Neuronal stem cell (in vitro differentiated cells): ENCODE results near the gene CDC27.

Experiments used
- DNase-seq: peaks from one replicate; pipeline ENCODE4 v3.0.0-alpha.2; 2013; ENCODE audit warnings: low spot score
- H2AFZ ChIP-seq: one replicate; pipeline ENCODE4 v1.6.1; 2013; ENCODE audit warnings: mild to moderate bottlenecking, low read length, inconsistent platforms
- H2AK5ac ChIP-seq: 2 replicates; pipeline ENCODE4 v1.6.1; 2013; ENCODE audit warnings: low read depth, mild to moderate bottlenecking, inconsistent platforms, low read length, moderate library complexity, mixed read lengths
- H2BK120ac ChIP-seq: 2 replicates; pipeline ENCODE4 v1.6.1; 2013; ENCODE audit warnings: low read depth, mild to moderate bottlenecking, inconsistent platforms, low read length, moderate library complexity, mixed read lengths
- H2BK12ac ChIP-seq: one replicate; pipeline ENCODE4 v1.6.1; 2013; ENCODE audit warnings: low read length, inconsistent platforms
- H2BK15ac ChIP-seq: 2 replicates; pipeline ENCODE4 v1.6.1; 2013; ENCODE audit warnings: mild to moderate bottlenecking, low read length, inconsistent platforms, mixed read lengths
- H2BK5ac ChIP-seq: one replicate; pipeline ENCODE4 v1.6.1; 2013; ENCODE audit warnings: inconsistent platforms, mild to moderate bottlenecking, low read length, moderate library complexity
- H3K14ac ChIP-seq: one replicate; pipeline ENCODE4 v1.6.1; 2013; ENCODE audit warnings: low read length, inconsistent platforms
- H3K18ac ChIP-seq: 2 replicates; pipeline ENCODE4 v1.6.1; 2013; ENCODE audit warnings: low read length, inconsistent platforms
- H3K23ac ChIP-seq: 2 replicates; pipeline ENCODE4 v1.6.1; 2013; ENCODE audit warnings: low read depth, mild to moderate bottlenecking, mixed read lengths, low read length, inconsistent platforms; ENCODE audit not compliant: poor library complexity
- H3K27ac ChIP-seq: replicated peaks from 3 replicates; pipeline ENCODE4 v1.5.1; 2013; ENCODE audit warnings: low read length, inconsistent platforms
- H3K27me3 ChIP-seq, 3 experiments: 2 replicates each; pipeline ENCODE4 v1.6.1; 2013; ENCODE audit warnings: low read length in 3 of 3, mild to moderate bottlenecking in 2 of 3, inconsistent platforms in 1 of 3, low read depth in 1 of 3, mixed read lengths in 1 of 3, moderate library complexity in 1 of 3; ENCODE audit not compliant: control insufficient read depth in 3 of 3, insufficient read depth in 3 of 3
- H3K36me3 ChIP-seq, 2 donors: replicated peaks in 1 of 2; 2 replicates each; pipeline ENCODE4 v1.6.1; 2013; ENCODE audit warnings: low read length in 2 of 2; ENCODE audit not compliant: control insufficient read depth in 2 of 2, insufficient read depth in 2 of 2
- H3K4ac ChIP-seq: 2 replicates; pipeline ENCODE4 v1.6.1; 2013; ENCODE audit warnings: inconsistent platforms, mild to moderate bottlenecking, low read length, moderate library complexity
- H3K4me1 ChIP-seq, 2 donors: 1 replicate in 1 of 2; 2 replicates in 1 of 2; pipeline ENCODE4 v1.6.1; 2013; ENCODE audit warnings: low read length in 2 of 2, low read depth in 1 of 2; ENCODE audit not compliant: control insufficient read depth in 2 of 2, insufficient read depth in 1 of 2
- H3K4me2 ChIP-seq: one replicate; pipeline ENCODE4 v1.6.1; 2013; ENCODE audit warnings: mild to moderate bottlenecking, low read length, inconsistent platforms; ENCODE audit not compliant: insufficient read depth, poor library complexity, severe bottlenecking
- H3K4me3 ChIP-seq, 2 donors: 2 replicates each; pipeline ENCODE4 v1.5.1; 2013; ENCODE audit warnings: low read length in 2 of 2, mild to moderate bottlenecking in 2 of 2, inconsistent platforms in 1 of 2, moderate library complexity in 1 of 2
- H3K79me1 ChIP-seq: one replicate; pipeline ENCODE4 v1.6.1; 2013; ENCODE audit warnings: low read depth, mild to moderate bottlenecking, inconsistent platforms, low read length, moderate library complexity
- H3K9ac ChIP-seq: one replicate; pipeline ENCODE4 v1.6.1; 2013; ENCODE audit warnings: mild to moderate bottlenecking, low read depth, low read length, inconsistent platforms; ENCODE audit not compliant: poor library complexity
- H3K9me3 ChIP-seq, 2 donors: replicated peaks in 1 of 2; 2 replicates each; pipeline versions ENCODE3 to v1.6.1; 2013; ENCODE audit warnings: low read length in 2 of 2, mild to moderate bottlenecking in 2 of 2, inconsistent platforms in 1 of 2, low read depth in 1 of 2, mixed read lengths in 1 of 2, moderate library complexity in 1 of 2; ENCODE audit not compliant: control insufficient read depth in 2 of 2, insufficient read depth in 1 of 2
- H4K8ac ChIP-seq: one replicate; pipeline ENCODE4 v1.6.1; 2013; ENCODE audit warnings: low read depth, mild to moderate bottlenecking, inconsistent platforms, low read length, moderate library complexity
- H4K91ac ChIP-seq: one replicate; pipeline ENCODE4 v1.6.1; 2013; ENCODE audit warnings: low read length, low read depth, mild to moderate bottlenecking, inconsistent platforms; ENCODE audit not compliant: poor library complexity
- WGBS, 2 donors: extraction: QIAGEN DNeasy Blood & Tissue Kit; methylation state at CpG; one replicate each; pipeline ENCODE4 v1.1.7; 2013; ENCODE audit warnings: missing lambda C conversion rate in 2 of 2, mixed read lengths in 1 of 2; ENCODE audit not compliant: insufficient read length in 2 of 2, insufficient replicate concordance in 1 of 2; ENCODE audit errors: extremely low coverage in 2 of 2; 5-methylcytosine and 5-hydroxymethylcytosine counted together

The CDC27 gene

DNA sequence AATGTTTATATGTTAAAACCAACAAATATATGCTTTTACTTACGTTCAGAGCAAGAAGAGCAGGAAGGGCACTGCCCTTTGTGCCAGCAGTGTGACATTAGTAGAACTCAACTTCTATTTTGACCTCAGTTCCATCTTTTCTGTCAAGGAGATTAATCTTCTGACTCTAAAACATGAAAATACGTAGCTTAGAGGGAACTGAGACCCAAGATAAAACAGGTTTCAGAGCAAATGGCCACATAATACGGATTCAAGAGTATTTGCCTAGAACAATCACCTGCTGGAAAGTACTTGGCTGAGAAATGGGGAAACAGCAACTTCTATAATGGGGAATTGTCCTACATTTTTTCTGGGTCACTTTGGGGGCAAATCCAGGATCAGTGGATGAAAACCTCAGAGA is 42.2 kb upstream of the CDC27 start:
- Histone ChIP-seq H2BK5ac (no peak overlapping the region), H2BK120ac (no peak overlapping the region), H3K4me2 (no peak overlapping the region), H4K91ac (no peak overlapping the region), H4K8ac (no peak overlapping the region), H3K4me3 (no peak overlapping the region), H3K27me3 (no peaks in the 10 kb centered on the region), H3K27ac (no peak overlapping the region), H3K9ac (no peak overlapping the region), H3K18ac (no peak overlapping the region), H3K79me1 (no peaks in the 10 kb centered on the region), H2AK5ac (no peak overlapping the region), H2BK12ac (no peak overlapping the region), H2AFZ (no peak overlapping the region), H3K23ac (no peak overlapping the region), H3K14ac (no peak overlapping the region), H3K36me3 (no peaks in the 10 kb centered on the region), H2BK15ac (no peak overlapping the region), H3K4ac (no peak overlapping the region), H3K9me3 (no peaks in the 10 kb centered on the region), H3K4me1 (peaks cover 3 to 7% of the 10 kb centered on the region in 2 donors)
- no peak for DNase-seq
- no CpG with 5 or more reads among the region's 3 CpGs for WGBS, 2 donors

DNA sequence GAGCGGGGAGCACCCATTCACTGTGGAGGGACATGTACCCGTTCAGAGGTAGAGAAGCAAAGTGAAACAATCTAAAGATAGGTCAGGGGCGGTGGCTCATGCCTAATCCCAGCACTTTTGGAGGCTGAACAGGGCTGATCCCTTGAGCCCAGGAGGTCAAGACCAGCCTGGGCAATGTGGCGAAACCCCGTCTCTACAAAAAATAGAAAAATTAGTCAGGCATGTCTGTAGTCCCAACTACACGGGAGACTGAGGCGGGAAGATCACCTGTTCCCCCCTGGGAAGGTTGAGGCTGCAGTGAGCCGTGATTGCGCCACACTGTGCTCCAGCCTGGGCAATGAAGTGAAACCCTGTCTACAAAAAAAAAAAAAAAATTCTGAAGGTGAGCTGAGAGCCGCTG is 41.8 kb upstream of the CDC27 start:
- Histone ChIP-seq H2BK120ac (no peak overlapping the region), H4K8ac (no peak overlapping the region), H2AK5ac (peak overlapping the region; percentile 1), H3K4me1 (peaks cover 3 to 7% of the 10 kb centered on the region in 2 donors), H2BK15ac (no peak overlapping the region), H4K91ac (no peak overlapping the region), H3K4me2 (no peak overlapping the region), H3K18ac (no peak overlapping the region), H3K4me3 (no peak overlapping the region), H3K4ac (no peak overlapping the region), H3K27ac (no peak overlapping the region), H3K23ac (no peak overlapping the region), H3K14ac (no peak overlapping the region), H3K9me3 (no peaks in the 10 kb centered on the region), H3K79me1 (no peaks in the 10 kb centered on the region), H2AFZ (no peak overlapping the region), H3K9ac (no peak overlapping the region), H3K36me3 (no peaks in the 10 kb centered on the region), H2BK12ac (no peak overlapping the region), H2BK5ac (no peak overlapping the region), H3K27me3 (no peaks in the 10 kb centered on the region)
- WGBS, 2 donors, result no CpG with 5 or more reads among the region's 10 CpGs
- no peak for DNase-seq

DNA sequence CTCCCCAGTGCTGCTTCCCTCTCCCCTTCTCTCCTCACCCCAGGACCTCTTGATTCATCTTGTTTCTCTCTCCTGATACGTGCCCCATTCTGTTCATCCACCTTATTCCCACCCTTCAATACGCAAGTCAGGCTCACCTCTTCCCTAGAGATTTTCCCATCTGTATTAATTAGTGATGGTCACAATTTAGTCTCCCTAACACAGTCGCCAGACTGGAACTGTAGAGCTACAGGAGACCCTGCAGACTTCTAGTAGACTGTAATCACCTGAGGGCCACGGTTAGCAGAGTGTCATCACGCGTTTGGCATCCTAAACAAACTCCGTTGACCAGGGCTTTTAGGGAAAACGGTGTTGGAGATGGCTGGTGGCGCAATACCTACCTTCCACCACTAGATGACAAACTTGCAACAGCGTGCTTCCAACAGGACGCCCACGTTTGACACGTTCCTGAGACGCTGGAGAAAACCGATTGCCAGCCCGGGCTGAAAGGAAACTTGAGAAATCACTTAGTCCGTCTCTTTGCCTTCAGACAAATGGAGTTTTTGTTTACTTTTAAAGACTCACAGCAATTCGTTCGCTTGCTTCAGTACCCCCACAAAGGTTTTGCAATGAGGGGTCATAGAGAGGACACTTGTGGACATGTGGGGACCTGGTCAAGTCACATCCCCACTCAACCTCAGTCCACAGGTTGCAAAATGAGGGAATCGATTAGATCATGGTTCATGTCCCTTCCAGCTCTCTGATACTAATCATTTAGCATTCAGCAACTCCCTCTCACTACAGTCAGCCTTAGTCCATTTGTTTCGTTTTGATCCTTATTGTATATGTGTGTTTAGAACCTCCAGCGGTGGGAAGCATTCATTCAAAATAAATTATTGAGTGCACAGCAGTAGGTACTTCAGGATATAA is 40.7 kb upstream of the CDC27 start:
- H3K27me3 ChIP-seq, result no peaks in the 10 kb centered on the region
- H3K79me1 ChIP-seq, result no peaks in the 10 kb centered on the region
- H2AFZ ChIP-seq, result peak overlapping the region; percentile 73
- H3K4me3 ChIP-seq, result no peak overlapping the region
- peak overlapping the region; percentile 52 for H3K4me2 ChIP-seq
- no peak overlapping the region for H2BK15ac ChIP-seq
- H3K4me1 ChIP-seq, result peaks cover 3 to 7% of the 10 kb centered on the region in 2 donors
- H3K14ac ChIP-seq, result no peak overlapping the region
- no peak overlapping the region for H3K23ac ChIP-seq
- H2BK120ac ChIP-seq, result no peak overlapping the region
- H2BK12ac ChIP-seq, result no peak overlapping the region
- no peak overlapping the region for H3K27ac ChIP-seq
- H3K9ac ChIP-seq, result peak overlapping the region; percentile 12
- H3K18ac ChIP-seq, result no peak overlapping the region
- H3K9me3 ChIP-seq, result peaks cover 0 to under 1% of the 10 kb centered on the region in 2 donors
- H4K8ac ChIP-seq, result no peak overlapping the region
- H4K91ac ChIP-seq, result no peak overlapping the region
- H3K36me3 ChIP-seq, result no peaks in the 10 kb centered on the region
- no peak overlapping the region for H2BK5ac ChIP-seq
- H3K4ac ChIP-seq, result no peak overlapping the region
- WGBS, 2 donors, result no CpG with 5 or more reads among the region's 22 CpGs
- no peak overlapping the region for H2AK5ac ChIP-seq
- DNase-seq, result peak; percentile 82

DNA sequence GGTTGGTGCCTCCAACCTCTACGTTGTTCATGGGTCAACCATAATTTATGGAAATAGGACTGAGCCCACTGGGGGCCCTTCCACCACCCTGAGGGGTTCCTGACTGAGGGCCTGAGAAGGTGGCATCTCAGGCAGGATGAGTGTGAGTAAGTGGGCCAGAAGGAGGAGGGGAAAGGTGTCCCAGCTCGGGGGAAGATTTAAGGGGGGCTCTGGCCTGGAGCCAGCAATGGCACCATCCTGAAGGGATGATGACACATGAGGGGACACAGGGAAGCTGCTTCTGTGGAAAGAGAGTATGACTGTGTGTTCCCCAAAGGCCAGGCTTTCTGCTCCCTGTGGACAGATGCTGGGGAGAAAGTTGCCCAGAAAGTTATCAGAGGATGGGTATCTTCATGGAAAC is 38.8 kb upstream of the CDC27 start:
- no peak overlapping the region for H3K4me2 ChIP-seq

More for the DNA sequence above, 38.8 kb upstream of the CDC27 start:
- Histone ChIP-seq H2AFZ (no peak overlapping the region), H3K9ac (no peak overlapping the region), H2BK5ac (no peak overlapping the region), H3K27me3 (no peaks in the 10 kb centered on the region), H4K8ac (no peak overlapping the region), H3K4ac (no peak overlapping the region), H4K91ac (no peak overlapping the region), H2BK120ac (no peak overlapping the region), H3K4me1 (peaks cover 3 to 7% of the 10 kb centered on the region in 2 donors), H3K79me1 (no peaks in the 10 kb centered on the region), H2AK5ac (peak overlapping the region; percentile 43), H2BK15ac (no peak overlapping the region), H2BK12ac (no peak overlapping the region), H3K9me3 (peaks cover 3 to 10% of the 10 kb centered on the region in 2 donors), H3K36me3 (no peaks in the 10 kb centered on the region), H3K27ac (no peak overlapping the region), H3K4me3 (no peak overlapping the region), H3K14ac (no peak overlapping the region), H3K18ac (no peak overlapping the region), H3K23ac (no peak overlapping the region)
- DNase-seq, result no peak
- WGBS, 2 donors, result no CpG with 5 or more reads among the region's 2 CpGs
